ENCODE measurements around the gene BHMT2.

DNA sequence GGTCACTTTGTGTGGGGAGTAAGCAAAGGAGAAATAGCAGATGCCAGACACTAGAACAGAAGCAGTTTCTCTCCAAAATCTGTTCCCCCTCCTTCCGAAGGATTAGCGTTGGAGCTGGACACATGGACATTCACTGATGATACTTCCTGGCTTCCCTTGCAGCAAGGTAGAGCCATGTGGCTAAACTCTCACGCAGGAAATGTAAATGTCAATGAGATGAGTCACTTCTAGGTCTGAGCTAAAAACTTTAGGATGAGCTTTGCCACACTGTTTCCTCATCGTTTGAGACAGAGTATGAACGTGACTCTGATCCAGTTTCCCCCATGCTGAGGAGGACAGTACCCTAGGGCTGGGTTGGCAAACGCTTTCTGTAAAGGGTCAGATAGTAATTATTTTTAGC, 5.1 kb downstream of the BHMT2 start:
- no peak for TF ChIP-seq NFKBIZ (CRISPR knock-in tag; IDR thresholded peaks at IDR 0.05)
- TF ChIP-seq TCF12 (IDR thresholded peaks at IDR 0.05) = no peak
- no peak for TF ChIP-seq TCF12 (CRISPR knock-in tag; IDR thresholded peaks at IDR 0.05)
- TF ChIP-seq NR2C2 (CRISPR knock-in tag; IDR thresholded peaks at IDR 0.05; ENCODE audit: borderline replicate concordance) = no peak
